ENCODE data around the gene CDYL. TPM values are rescaled to one million over a fixed set of nuclear protein-coding genes. Genes with fewer than 3 reads are reported as not detected.
"Not testable (repeated sequence)": the region's sequence is repeated elsewhere in the genome, so short reads cannot be mapped to it uniquely, and the experiment has no call there.

Gene CDYL
- total RNA-seq, 5 donors from 2014 or later (not counting 1 experiment from before 2014, with no cell fraction given) = 24.7 to 36.8 (median 30.2) TPM

DNA sequence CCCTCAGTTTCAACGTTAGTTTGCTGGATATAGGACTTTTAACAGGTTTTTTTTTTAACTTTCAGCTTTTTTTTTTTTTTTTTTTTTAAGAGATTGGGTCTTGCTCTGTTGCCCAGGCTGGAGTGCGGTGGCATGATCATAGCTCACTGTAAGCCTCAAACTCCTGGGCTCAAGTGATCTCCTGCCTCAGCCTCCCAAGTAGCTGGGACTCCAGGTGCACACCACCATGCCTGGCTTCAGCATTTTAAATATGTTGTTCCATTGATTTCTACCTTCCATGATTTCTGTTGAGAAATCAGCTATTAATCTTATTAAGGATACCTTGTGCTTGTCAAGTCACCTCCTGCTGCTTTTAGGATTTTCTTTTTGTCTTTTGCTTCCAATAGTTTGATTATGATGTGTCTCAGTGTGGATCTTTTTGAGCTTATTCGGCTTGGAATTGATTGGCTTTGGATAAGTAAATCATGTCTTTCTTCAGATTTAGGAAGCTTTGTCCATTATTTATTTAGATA lies 52.0 kb downstream of the CDYL start:
- Histone ChIP-seq H3K36me3 (ENCODE audit: control insufficient read depth in 2 of 2, extremely low read depth in 1 of 2, insufficient read depth in 1 of 2, low read length in 1 of 2) (no peaks in the 10 kb centered on the region), H3K27ac (ENCODE audit: low read length) (no peak overlapping the region), H3K9me3 (peaks cover 13% of the 10 kb centered on the region), H3K4me3 (ENCODE audit: control insufficient read depth in 1 of 2, extremely low read depth in 1 of 2, low read length in 1 of 2) (no peak overlapping the region), H3K4me1 (ENCODE audit: control insufficient read depth in 1 of 2, extremely low read depth in 1 of 2, insufficient read depth in 2 of 2, low read length in 2 of 2) (no peaks in the 10 kb centered on the region), H3K27me3 (replicated peaks in 1 of 2; ENCODE audit: control insufficient read depth in 2 of 2, extremely low read depth in 1 of 2, insufficient read depth in 2 of 2, low read length in 1 of 2) (no peaks in the 10 kb centered on the region)
- Mint-ChIP-seq H3K36me3 (peaks cover 33% of the 10 kb centered on the region), H3K4me1 (peaks cover 8 to 20% (median 10%) of the 10 kb centered on the region in 3 donors), H3K27ac (no peak overlapping the region), H3K9me3 (peaks cover 23 to 50% (median 43%) of the 10 kb centered on the region in 3 donors), H3K4me3 (no peak overlapping the region), H3K27me3 (no peaks in the 10 kb centered on the region)
- ChIA-PET CTCF (interaction anchor here in 1 of 2 donors (0.6 kb wide), 1 partner anchor 22 kb away, joined by 6 read pairs; no protein-coding TSS in a partner anchor), POLR2A (no interaction called here)
- no CpG with 5 or more reads among the region's 3 CpGs for WGBS (ENCODE audit: insufficient coverage)
- DNase-seq (no peak), ATAC-seq (replicated peaks in 1 of 4) (no peak)

DNA sequence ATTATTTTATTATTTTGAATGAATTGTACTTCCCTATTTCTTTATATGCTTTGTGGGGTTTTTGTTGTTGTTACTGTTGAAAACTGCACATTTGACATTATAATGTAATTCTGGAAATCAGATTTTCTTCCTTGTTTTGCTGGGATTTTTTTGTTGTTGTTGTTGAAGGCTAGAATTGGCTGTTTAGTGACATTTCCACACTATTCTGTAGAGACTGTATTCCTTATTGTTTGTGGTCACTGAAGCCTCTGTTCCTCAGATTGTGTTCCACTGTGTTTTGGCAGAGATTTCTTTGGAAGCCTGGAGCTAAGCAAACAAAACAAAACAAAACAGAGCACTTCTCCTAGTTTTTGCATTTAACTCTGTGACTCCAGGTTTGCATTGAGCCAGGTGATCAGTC lies 52.9 kb downstream of the CDYL start:
- H3K4me3 ChIP-seq (ENCODE audit: control insufficient read depth in 1 of 2, extremely low read depth in 1 of 2, low read length in 1 of 2) = no peak overlapping the region
- Mint-ChIP-seq H3K27ac (no peak overlapping the region), H3K9me3 (peaks cover 20 to 45% (median 36%) of the 10 kb centered on the region in 3 donors), H3K4me1 (peaks cover 0 to 15% (median 4%) of the 10 kb centered on the region in 3 donors), H3K36me3 (peaks cover 29% of the 10 kb centered on the region), H3K4me3 (no peak overlapping the region), H3K27me3 (no peaks in the 10 kb centered on the region)
- no peak for ATAC-seq (replicated peaks in 1 of 4)
- POLR2A ChIA-PET = no interaction called here
- no peaks in the 10 kb centered on the region for H3K4me1 ChIP-seq (ENCODE audit: control insufficient read depth in 1 of 2, extremely low read depth in 1 of 2, insufficient read depth in 2 of 2, low read length in 2 of 2)
- no peak overlapping the region for H3K27ac ChIP-seq (ENCODE audit: low read length)
- no peaks in the 10 kb centered on the region for H3K27me3 ChIP-seq (replicated peaks in 1 of 2; ENCODE audit: control insufficient read depth in 2 of 2, extremely low read depth in 1 of 2, insufficient read depth in 2 of 2, low read length in 1 of 2)
- no peaks in the 10 kb centered on the region for H3K36me3 ChIP-seq (ENCODE audit: control insufficient read depth in 2 of 2, extremely low read depth in 1 of 2, insufficient read depth in 1 of 2, low read length in 1 of 2)
- CTCF ChIA-PET = no interaction called here
- DNase-seq = no peak
- peaks cover 13% of the 10 kb centered on the region for H3K9me3 ChIP-seq

DNA sequence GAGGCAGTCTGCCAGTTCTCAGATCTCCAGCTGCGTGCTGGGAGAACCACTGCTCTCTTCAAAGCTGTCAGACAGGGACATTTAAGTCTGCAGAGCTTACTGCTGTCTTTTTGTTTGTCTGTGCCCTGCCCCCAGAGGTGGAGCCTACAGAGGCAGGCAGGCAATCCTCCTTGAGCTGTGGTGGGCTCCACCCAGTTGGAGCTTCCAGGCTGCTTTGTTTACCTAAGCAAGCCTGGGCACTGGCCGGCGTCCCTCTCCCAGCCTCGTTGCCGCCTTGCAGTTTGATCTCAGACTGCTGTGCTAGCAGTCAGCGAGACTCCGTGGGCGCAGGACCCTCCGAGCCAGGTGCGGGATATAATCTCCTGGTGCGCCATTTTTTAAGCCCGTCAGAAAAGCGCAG lies 59.3 kb downstream of the CDYL start:
- H3K9me3 Mint-ChIP-seq = peaks cover 0 to 33% (median 19%) of the 10 kb centered on the region in 3 donors
- WGBS (ENCODE audit: insufficient coverage) = 98% methylated on average over 10 of the region's 13 CpGs
- H3K36me3 ChIP-seq (ENCODE audit: control insufficient read depth in 2 of 2, extremely low read depth in 1 of 2, insufficient read depth in 1 of 2, low read length in 1 of 2); DNase-seq; H3K9me3 ChIP-seq; CTCF ChIA-PET; H3K4me1 ChIP-seq (ENCODE audit: control insufficient read depth in 1 of 2, extremely low read depth in 1 of 2, insufficient read depth in 2 of 2, low read length in 2 of 2); H3K27me3 Mint-ChIP-seq; ATAC-seq (replicated peaks in 1 of 4); H3K27me3 ChIP-seq (replicated peaks in 1 of 2; ENCODE audit: control insufficient read depth in 2 of 2, extremely low read depth in 1 of 2, insufficient read depth in 2 of 2, low read length in 1 of 2); H3K4me3 ChIP-seq (ENCODE audit: control insufficient read depth in 1 of 2, extremely low read depth in 1 of 2, low read length in 1 of 2); POLR2A ChIA-PET; H3K4me3 Mint-ChIP-seq; H3K27ac ChIP-seq (ENCODE audit: low read length); H3K27ac Mint-ChIP-seq: not testable (repeated sequence)
- H3K36me3 Mint-ChIP-seq = peaks cover 35% of the 10 kb centered on the region
- peaks cover 18 to 24% (median 24%) of the 10 kb centered on the region in 3 donors for H3K4me1 Mint-ChIP-seq

DNA sequence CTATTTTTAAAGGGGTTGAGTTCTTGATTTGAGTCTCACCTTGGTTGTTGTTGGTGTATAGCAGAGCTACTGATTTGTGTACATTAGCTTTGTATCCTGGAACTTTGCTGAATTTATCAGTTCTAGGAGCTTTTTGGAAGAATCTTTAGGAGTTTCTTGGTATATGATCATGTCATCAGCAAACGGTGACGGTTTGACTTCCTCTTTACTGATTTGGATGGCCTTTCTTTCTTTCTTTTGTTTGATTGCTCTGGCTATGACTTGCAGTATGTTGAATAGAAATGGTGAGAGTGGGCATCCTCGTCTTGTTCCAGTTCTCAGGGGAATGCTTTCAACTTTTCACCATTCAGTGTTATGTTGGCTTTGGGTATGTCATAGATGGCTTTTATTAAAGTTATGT lies 64.0 kb downstream of the CDYL start:
- 80% methylated on average over 1 of the region's 3 CpGs for WGBS (ENCODE audit: insufficient coverage)
- Mint-ChIP-seq H3K36me3 (peaks cover 52% of the 10 kb centered on the region), H3K27ac (no peak overlapping the region), H3K9me3 (peaks cover 11 to 57% (median 47%) of the 10 kb centered on the region in 3 donors), H3K27me3 (no peaks in the 10 kb centered on the region), H3K4me3 (no peak overlapping the region), H3K4me1 (peaks cover 42 to 49% (median 47%) of the 10 kb centered on the region in 3 donors)
- ATAC-seq (replicated peaks in 1 of 4) = no peak
- POLR2A ChIA-PET = no interaction called here
- no peaks in the 10 kb centered on the region for H3K4me1 ChIP-seq (ENCODE audit: control insufficient read depth in 1 of 2, extremely low read depth in 1 of 2, insufficient read depth in 2 of 2, low read length in 2 of 2)
- no peaks in the 10 kb centered on the region for H3K27me3 ChIP-seq (replicated peaks in 1 of 2; ENCODE audit: control insufficient read depth in 2 of 2, extremely low read depth in 1 of 2, insufficient read depth in 2 of 2, low read length in 1 of 2)
- H3K27ac ChIP-seq (ENCODE audit: low read length) = no peak overlapping the region
- H3K4me3 ChIP-seq (ENCODE audit: control insufficient read depth in 1 of 2, extremely low read depth in 1 of 2, low read length in 1 of 2) = no peak overlapping the region
- DNase-seq = no peak
- peaks cover 3% of the 10 kb centered on the region for H3K9me3 ChIP-seq
- no peaks in the 10 kb centered on the region for H3K36me3 ChIP-seq (ENCODE audit: control insufficient read depth in 2 of 2, extremely low read depth in 1 of 2, insufficient read depth in 1 of 2, low read length in 1 of 2)
- CTCF ChIA-PET = no interaction called here

DNA sequence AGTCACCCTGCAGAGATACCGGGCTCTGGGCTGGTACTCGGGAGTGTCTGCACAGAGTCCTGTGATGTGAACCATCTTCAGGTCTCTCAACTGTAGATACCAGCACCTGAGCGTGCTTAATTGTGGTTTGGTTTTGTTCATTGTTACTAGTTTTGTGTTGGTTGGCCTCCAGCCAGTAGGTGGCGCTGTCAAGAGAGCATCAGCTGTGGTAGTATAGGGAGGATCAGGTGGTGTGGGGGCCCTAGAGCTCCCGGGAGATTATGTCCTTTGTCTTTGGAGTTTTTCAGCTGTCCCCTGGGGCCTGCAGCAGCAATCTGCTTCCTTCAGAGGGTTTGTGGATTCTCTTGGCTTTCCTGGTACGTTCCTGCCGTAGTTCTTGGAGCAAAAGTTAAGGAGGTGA lies 67.9 kb downstream of the CDYL start:
- peaks cover 11 to 41% (median 36%) of the 10 kb centered on the region in 3 donors for H3K9me3 Mint-ChIP-seq
- H3K27ac Mint-ChIP-seq = no peak overlapping the region
- no peak for ATAC-seq (replicated peaks in 1 of 4)

DNA sequence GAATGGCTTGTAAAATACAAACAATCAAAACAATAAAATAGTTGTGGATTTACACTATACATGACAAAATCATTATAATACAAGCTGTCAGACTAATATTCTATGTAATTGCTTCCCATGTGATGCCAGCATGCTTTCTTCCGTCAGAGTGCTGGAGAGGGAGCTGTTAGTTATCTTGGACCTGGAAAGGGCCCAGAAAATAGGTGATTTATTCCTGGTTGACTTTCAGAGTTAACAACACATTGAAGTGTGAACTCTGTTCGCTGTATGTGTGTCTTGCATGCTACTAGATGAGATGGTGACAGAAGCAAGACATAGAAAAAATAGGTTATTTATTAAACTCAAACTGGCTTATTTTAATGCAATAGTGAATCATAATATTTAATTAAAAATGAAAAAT lies 70.2 kb downstream of the CDYL start:
- no peak overlapping the region for H3K27ac ChIP-seq (ENCODE audit: low read length)
- WGBS (ENCODE audit: insufficient coverage) = 80% methylated on average over 1 of the region's 2 CpGs
- Mint-ChIP-seq H3K4me3 (no peak overlapping the region), H3K27me3 (no peaks in the 10 kb centered on the region), H3K36me3 (peaks cover 16% of the 10 kb centered on the region), H3K9me3 (peaks cover 7 to 20% (median 20%) of the 10 kb centered on the region in 3 donors), H3K4me1 (peaks cover 55 to 70% (median 58%) of the 10 kb centered on the region in 3 donors), H3K27ac (no peak overlapping the region)
- no peaks in the 10 kb centered on the region for H3K27me3 ChIP-seq (replicated peaks in 1 of 2; ENCODE audit: control insufficient read depth in 2 of 2, extremely low read depth in 1 of 2, insufficient read depth in 2 of 2, low read length in 1 of 2)
- POLR2A ChIA-PET = no interaction called here
- peaks cover 0 to 7% of the 10 kb centered on the region in 2 experiments for H3K4me1 ChIP-seq (ENCODE audit: control insufficient read depth in 1 of 2, extremely low read depth in 1 of 2, insufficient read depth in 2 of 2, low read length in 2 of 2)
- no peak for DNase-seq
- no peaks in the 10 kb centered on the region for H3K9me3 ChIP-seq
- no peaks in the 10 kb centered on the region for H3K36me3 ChIP-seq (ENCODE audit: control insufficient read depth in 2 of 2, extremely low read depth in 1 of 2, insufficient read depth in 1 of 2, low read length in 1 of 2)
- CTCF ChIA-PET = no interaction called here
- H3K4me3 ChIP-seq (ENCODE audit: control insufficient read depth in 1 of 2, extremely low read depth in 1 of 2, low read length in 1 of 2) = no peak overlapping the region
- no peak for ATAC-seq (replicated peaks in 1 of 4)

More for the DNA sequence above, 67.9 kb downstream of the CDYL start:
- Mint-ChIP-seq H3K36me3 (peaks cover 34% of the 10 kb centered on the region), H3K4me3 (peak overlapping the region in 1 of 3 donors; percentile 27), H3K4me1 (peaks cover 63 to 71% (median 63%) of the 10 kb centered on the region in 3 donors), H3K27me3 (no peaks in the 10 kb centered on the region)
- DNase-seq = peak in 2 of 35 experiments; percentile 6 to 9
- 98% methylated on average over 4 of the region's 7 CpGs for WGBS (ENCODE audit: insufficient coverage)
- ChIA-PET CTCF (no interaction called here), POLR2A (no interaction called here)
- no peak overlapping the region for H3K4me3 ChIP-seq (ENCODE audit: control insufficient read depth in 1 of 2, extremely low read depth in 1 of 2, low read length in 1 of 2)
- no peaks in the 10 kb centered on the region for H3K9me3 ChIP-seq
- no peaks in the 10 kb centered on the region for H3K36me3 ChIP-seq (ENCODE audit: control insufficient read depth in 2 of 2, extremely low read depth in 1 of 2, insufficient read depth in 1 of 2, low read length in 1 of 2)
- H3K27me3 ChIP-seq (replicated peaks in 1 of 2; ENCODE audit: control insufficient read depth in 2 of 2, extremely low read depth in 1 of 2, insufficient read depth in 2 of 2, low read length in 1 of 2) = no peaks in the 10 kb centered on the region
- no peak overlapping the region for H3K27ac ChIP-seq (ENCODE audit: low read length)
- peaks cover 0 to 7% of the 10 kb centered on the region in 2 experiments for H3K4me1 ChIP-seq (ENCODE audit: control insufficient read depth in 1 of 2, extremely low read depth in 1 of 2, insufficient read depth in 2 of 2, low read length in 2 of 2)
